GM23248 (cell line): ENCODE results near the gene GALNT12. TPM values are rescaled to one million over a fixed set of nuclear protein-coding genes. Genes with fewer than 3 reads are reported as not detected.
A peak's percentile ranks its signal among the peaks of the same experiment; 100 is the strongest.

Source experiments
- DNase-seq: peaks from one replicate; pipeline ENCODE4 v3.0.0-alpha.2; 2015
- H2AFZ ChIP-seq: fragments of 200-600 bp; sonication (generic); 2 replicates; pipeline ENCODE4 v1.6.1; 2016; ENCODE audit warnings: antibody characterized with exemption
- H3F3A ChIP-seq: fragments of 200-600 bp; sonication (generic); 2 replicates; pipeline ENCODE4 v1.6.1; 2016; ENCODE audit warnings: mild to moderate bottlenecking, antibody characterized with exemption, mixed run types; ENCODE audit not compliant: insufficient read depth
- H3K27ac ChIP-seq: fragments of 200-600 bp; sonication (generic); 2 replicates; pipeline ENCODE4 v1.5.1; 2016; ENCODE audit warnings: mild to moderate bottlenecking
- H3K27me3 ChIP-seq: fragments of 200-600 bp; sonication (generic); replicated peaks from 2 replicates; pipeline ENCODE4 v1.6.1; 2016; ENCODE audit warnings: mild to moderate bottlenecking; ENCODE audit not compliant: insufficient read depth
- H3K36me3 ChIP-seq: fragments of 200-600 bp; sonication (generic); 2 replicates; pipeline ENCODE4 v1.6.1; 2016; ENCODE audit warnings: low read depth, mild to moderate bottlenecking
- H3K4me1 ChIP-seq: fragments of 200-600 bp; sonication (generic); 2 replicates; pipeline ENCODE4 v1.6.1; 2016; ENCODE audit warnings: mild to moderate bottlenecking; ENCODE audit not compliant: insufficient read depth
- H3K4me2 ChIP-seq: fragments of 200-600 bp; sonication (generic); one replicate; pipeline ENCODE4 v1.6.1; 2016; ENCODE audit warnings: mild to moderate bottlenecking; ENCODE audit not compliant: unreplicated experiment
- H3K4me3 ChIP-seq: fragments of 200-600 bp; sonication (generic); 2 replicates; pipeline ENCODE4 v1.5.1; 2016; ENCODE audit warnings: mild to moderate bottlenecking
- H3K79me2 ChIP-seq: fragments of 200-600 bp; sonication (generic); 2 replicates; pipeline ENCODE4 v1.6.1; 2016; ENCODE audit warnings: mild to moderate bottlenecking; ENCODE audit not compliant: insufficient read depth
- H3K9ac ChIP-seq: fragments of 200-600 bp; sonication (generic); 2 replicates; pipeline ENCODE4 v1.6.1; 2016; ENCODE audit warnings: mild to moderate bottlenecking
- H3K9me2 ChIP-seq: fragments of 200-600 bp; sonication (generic); 2 replicates; pipeline ENCODE4 v1.6.1; 2016; ENCODE audit warnings: mixed run types, mild to moderate bottlenecking, moderate library complexity; ENCODE audit not compliant: insufficient read depth
- H3K9me3 ChIP-seq: fragments of 200-600 bp; sonication (generic); one replicate; pipeline ENCODE4 v1.6.1; 2017; ENCODE audit warnings: low read depth
- H4K20me1 ChIP-seq: fragments of 200-600 bp; sonication (generic); 2 replicates; pipeline ENCODE4 v1.6.0; 2016; ENCODE audit not compliant: insufficient read depth
- EZH2 ChIP-seq: fragments of 200-600 bp; sonication (generic); IDR thresholded peaks from 2 replicates; pipeline ENCODE4 v1.6.1; 2018; ENCODE audit warnings: antibody characterized with exemption, mild to moderate bottlenecking; ENCODE audit not compliant: insufficient read depth, poor library complexity, severe bottlenecking
- EZH2phosphoT487 ChIP-seq: fragments of 200-600 bp; sonication (generic); IDR thresholded peaks from 2 replicates; pipeline ENCODE4 v1.6.1; 2018; ENCODE audit warnings: antibody characterized with exemption, moderate library complexity, mild to moderate bottlenecking, low read depth; ENCODE audit not compliant: insufficient read depth
- WGBS, 2 experiments: methylation state at CpG; one replicate each; pipeline ENCODE4 v1.1.6; 2015 to 2017; ENCODE audit warnings: low lambda C conversion rate in 2 of 2, low coverage in 1 of 2; ENCODE audit errors: missing lambda C conversion rate in 2 of 2; 5-methylcytosine and 5-hydroxymethylcytosine counted together
- in situ Hi-C: fragments of 300-500 bp; cut with MboI; formaldehyde crosslinking; loops from 2 replicates; pipeline ENCODE4 v1.15.0; 2020
- polyA plus RNA-seq: library from polyadenylated mRNA; unstranded; fragments of >200 nt; fragmentation: Nextera tagmentation; extraction: Ambion mirVana; gene quantifications from 2 replicates; pipeline ENCODE4 v1.2.1, GENCODE V29; 2016
- total RNA-seq: library from RNA; depleted of rRNA; stranded (reverse); fragments of >200 nt; shearing (Covaris generic); gene quantifications from 2 replicates; pipeline ENCODE4 v1.2.3, GENCODE V29; 2014

The GALNT12 gene
- total and polyA plus RNA-seq, 2 experiments from 2014 or later: 0.74 to 10.1 TPM

- DNase-seq: peak; percentile 75
- H3K4me2 ChIP-seq: no peak overlapping the region
- in situ Hi-C loops: no loop called here
- no peaks in the 10 kb centered on the region for H3K27me3 ChIP-seq
- no peaks in the 10 kb centered on the region for H3K9me2 ChIP-seq
- H3K36me3 ChIP-seq: peaks cover 12% of the 10 kb centered on the region; the same call in 1 of the 2 replicates
- H3F3A ChIP-seq: no peaks in the 10 kb centered on the region
- H4K20me1 ChIP-seq: no peaks in the 10 kb centered on the region
- 31 to 33% methylated on average over 8 of the region's 8 CpGs for WGBS, 2 experiments
- no peak overlapping the region for H2AFZ ChIP-seq
- H3K9me3 ChIP-seq: no peaks in the 10 kb centered on the region
- no peak for TF ChIP-seq EZH2phosphoT487
- TF ChIP-seq EZH2: no peak
- H3K9ac ChIP-seq: no peak overlapping the region
- no peaks in the 10 kb centered on the region for H3K79me2 ChIP-seq
- H3K27ac ChIP-seq: no peak overlapping the region
- H3K4me3 ChIP-seq: no peak overlapping the region
- no peaks in the 10 kb centered on the region for H3K4me1 ChIP-seq
These were observed 31.5 kb upstream of the GALNT12 start for GRCh38 chr9:98775831-98776441.

GRCh38 chr9:98777618-98778017 lies 29.9 kb upstream of the GALNT12 start:
- in situ Hi-C loops: no loop called here
- Histone ChIP-seq H3K27me3 (no peaks in the 10 kb centered on the region), H3K9ac (no peak overlapping the region), H3K36me3 (peaks cover 15% of the 10 kb centered on the region; the same call in 1 of the 2 replicates), H3K4me3 (no peak overlapping the region), H4K20me1 (no peaks in the 10 kb centered on the region), H3K4me1 (no peaks in the 10 kb centered on the region), H2AFZ (no peak overlapping the region), H3K9me2 (no peaks in the 10 kb centered on the region), H3K9me3 (no peaks in the 10 kb centered on the region), H3F3A (no peaks in the 10 kb centered on the region), H3K27ac (no peak overlapping the region), H3K4me2 (no peak overlapping the region), H3K79me2 (no peaks in the 10 kb centered on the region)
- TF ChIP-seq EZH2phosphoT487 (no peak), EZH2 (no peak)
- WGBS, 2 experiments: 93 to 94% methylated on average over 4 of the region's 4 CpGs
- DNase-seq: no peak

GRCh38 chr9:98778251-98778650 lies 29.2 kb upstream of the GALNT12 start:
- no peaks in the 10 kb centered on the region for H3F3A ChIP-seq
- no peaks in the 10 kb centered on the region for H4K20me1 ChIP-seq
- 82 to 89% methylated on average over 6 to 8 of the region's 8 CpGs for WGBS, 2 experiments
- no peak overlapping the region for H2AFZ ChIP-seq
- TF ChIP-seq EZH2phosphoT487: no peak
- TF ChIP-seq EZH2: no peak
- no peaks in the 10 kb centered on the region for H3K79me2 ChIP-seq
- H3K4me1 ChIP-seq: no peaks in the 10 kb centered on the region
- no peaks in the 10 kb centered on the region for H3K9me2 ChIP-seq
- H3K27me3 ChIP-seq: no peaks in the 10 kb centered on the region
- H3K9me3 ChIP-seq: no peaks in the 10 kb centered on the region
- H3K9ac ChIP-seq: no peak overlapping the region
- H3K36me3 ChIP-seq: peaks cover 8% of the 10 kb centered on the region; the same call in 1 of the 2 replicates
- no peak overlapping the region for H3K4me3 ChIP-seq
- no peak for DNase-seq
- no peak overlapping the region for H3K27ac ChIP-seq
- H3K4me2 ChIP-seq: no peak overlapping the region
- in situ Hi-C loops: no loop called here

- no peak for DNase-seq
- Histone ChIP-seq H3K9ac (no peak overlapping the region), H3K4me3 (no peak overlapping the region), H3K9me3 (no peaks in the 10 kb centered on the region), H3K9me2 (no peaks in the 10 kb centered on the region), H4K20me1 (no peaks in the 10 kb centered on the region), H3K4me2 (no peak overlapping the region), H3K79me2 (no peaks in the 10 kb centered on the region), H3F3A (no peaks in the 10 kb centered on the region), H2AFZ (no peak overlapping the region), H3K27ac (no peak overlapping the region), H3K4me1 (no peaks in the 10 kb centered on the region), H3K27me3 (no peaks in the 10 kb centered on the region), H3K36me3 (0 out of 2 replicates have a peak, but pooled peaks cover 4% of the 10 kb centered on the region)
- 90 to 91% methylated on average over 8 of the region's 8 CpGs for WGBS, 2 experiments
- TF ChIP-seq EZH2 (no peak), EZH2phosphoT487 (no peak)
- in situ Hi-C loops: no loop called here
These were observed 28.5 kb upstream of the GALNT12 start for GRCh38 chr9:98778711-98779530.
